ENCODE data around the gene BICDL2. TPM values are rescaled to one million over a fixed set of nuclear protein-coding genes. Genes with fewer than 3 reads are reported as not detected.

BICDL2 gene
- total and polyA plus RNA-seq, 2 of the 8 experiments (the other 6 are each of a cell fraction or from before 2014, with no cell fraction given) = 7.3 to 15.9 TPM

DNA sequence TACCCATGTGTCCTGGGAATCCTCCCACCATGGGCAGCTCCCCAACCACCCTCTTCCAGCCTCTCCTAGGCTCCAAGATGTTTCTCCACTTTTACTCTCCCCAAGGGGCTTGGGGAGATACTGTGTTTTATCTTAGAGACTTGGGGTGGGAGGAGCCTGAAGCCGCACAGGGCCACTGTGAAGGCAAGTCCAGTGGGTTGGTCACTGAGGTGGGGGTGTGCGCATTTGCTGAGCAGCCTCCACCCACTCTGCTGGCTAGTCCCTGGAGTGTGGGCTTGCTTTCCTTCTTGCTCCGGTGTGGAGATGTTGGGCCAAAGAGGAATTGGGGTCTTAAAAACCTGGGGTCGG is 28.1 kb downstream of the BICDL2 start:
- no peak overlapping the region for H3K14ac ChIP-seq (ENCODE audit: insufficient read length)
- TF ChIP-seq SIN3A (conservative IDR thresholded peaks at IDR 0.05 in 1 of 2, IDR thresholded peaks at IDR 0.05 in 1 of 2; ENCODE audit: low read depth in 1 of 2, low read length in 2 of 2) (no peak), CTBP2 (IDR thresholded peaks at IDR 0.05; ENCODE audit: borderline replicate concordance, insufficient read depth, insufficient read length, low read length) (peak; percentile 13), POLR2AphosphoS5 (IDR thresholded peaks at IDR 0.05; ENCODE audit: low read depth, low read length) (peak; percentile 9; the same call in 1 of the 2 replicates)
- WGBS, 2 experiments (ENCODE audit: extremely low coverage in 1 of 2, insufficient coverage in 1 of 2, insufficient read length in 1 of 2, insufficient replicate concordance in 2 of 2, low coverage in 1 of 2, low lambda C conversion rate in 2 of 2, missing lambda C conversion rate in 1 of 2) = 8% methylated on average over 4 of the region's 4 CpGs; no CpG with 5 or more reads in 1 of the 2 experiments
- no peak overlapping the region for H2AFZ ChIP-seq (ENCODE audit: low read length)
- H2BK120ac ChIP-seq (replicated peaks; ENCODE audit: low read depth, low read length) = peak overlapping the region; percentile 96
- FAIRE-seq = no peak
- H2BK20ac ChIP-seq (ENCODE audit: low read length) = peak overlapping the region; percentile 62; the same call in 1 of the 2 replicates
- peaks cover 0 to 6% of the 10 kb centered on the region in 2 experiments; a peak in 1 of 4 replicates for H3K79me2 ChIP-seq (ENCODE audit: control insufficient read depth in 1 of 2, insufficient read depth in 2 of 2, low read length in 2 of 2)
- no peaks in the 10 kb centered on the region; a peak in 1 of 7 replicates for H3K27me3 ChIP-seq (replicated peaks in 1 of 4; ENCODE audit: control insufficient read depth in 3 of 4, extremely low read depth in 1 of 4, insufficient read depth in 3 of 4, low read length in 3 of 4)
- H3K27ac ChIP-seq (ENCODE audit: low read depth, low read length) = peak overlapping the region; percentile 96
- H4K5ac ChIP-seq (ENCODE audit: insufficient read length, low read depth, low read length) = peak overlapping the region; percentile 94
- peak overlapping the region; percentile 94 for H2AK5ac ChIP-seq (ENCODE audit: low read depth, low read length)
- H4K8ac ChIP-seq (ENCODE audit: extremely low read depth, insufficient read depth, low read length) = peak overlapping the region; percentile 87; the same call in 1 of the 2 replicates
- H4K20me1 ChIP-seq (replicated peaks in 1 of 2; ENCODE audit: control insufficient read depth in 1 of 2, insufficient read depth in 2 of 2, low read length in 2 of 2) = peaks cover 2 to 8% of the 10 kb centered on the region in 2 experiments
- H3K56ac ChIP-seq (replicated peaks; ENCODE audit: insufficient read length, low read depth, low read length) = peak overlapping the region; percentile 88
- H2BK12ac ChIP-seq (ENCODE audit: low read depth, low read length) = peak overlapping the region; percentile 94
- peak overlapping the region; percentile 84 to 88 for H3K4me2 ChIP-seq (ENCODE audit: insufficient read depth in 1 of 2, low read depth in 2 of 2, low read length in 2 of 2)
- ChIA-PET POLR2A (ENCODE audit: partially characterized antibody) (interaction anchor here (1.3 to 35.7 kb wide), 15 partner anchors 8 to 90 kb away, joined by 3 to 1808 read pairs (median 13); partner anchors contain the start of genes BICDL2, CLDN6, CLDN9 and HCFC1R1), CTCF (ENCODE audit: partially characterized antibody) (interaction anchor here (0.8 to 17.3 kb wide), 3 partner anchors 20 to 121 kb away, joined by 3 to 639 read pairs (median 4); partner anchors contain the start of genes BICDL2, CLDN6, HCFC1R1 and THOC6)
- no peaks in the 10 kb centered on the region; the same call in 1 of the 2 replicates for H3K79me1 ChIP-seq (ENCODE audit: low read depth, low read length)
- no peaks in the 10 kb centered on the region for H3K9me3 ChIP-seq (ENCODE audit: insufficient read depth in 2 of 2, low read depth in 1 of 2, low read length in 1 of 2)
- H3K4me3 ChIP-seq (ENCODE audit: extremely low read depth in 1 of 4, insufficient read depth in 2 of 4, low read depth in 3 of 4, low read length in 4 of 4) = peak overlapping the region; percentile 0 to 52 (median 39); a peak in 6 of 8 replicates
- H3K4ac ChIP-seq (replicated peaks; ENCODE audit: insufficient read length, low read depth, low read length) = peak overlapping the region; percentile 79
- peaks cover 0 to 3% (median 0%) of the 10 kb centered on the region in 4 experiments; a peak in 1 of 8 replicates for H3K36me3 ChIP-seq (ENCODE audit: control insufficient read depth in 2 of 4, insufficient read depth in 4 of 4, low read length in 3 of 4)
- H3K4me1 ChIP-seq (replicated peaks in 1 of 4; ENCODE audit: control insufficient read depth in 3 of 4, insufficient read depth in 4 of 4, low read length in 3 of 4) = peaks cover 20 to 62% (median 53%) of the 10 kb centered on the region in 4 experiments
- peak overlapping the region in 2 of 4 experiments; percentile 15 to 54; a peak in 4 of 7 replicates for H3K9ac ChIP-seq (replicated peaks in 1 of 4; ENCODE audit: extremely low read depth in 1 of 4, low read depth in 3 of 4, low read length in 3 of 4)
- peak overlapping the region; percentile 100 for H3K18ac ChIP-seq (ENCODE audit: extremely low read depth, low read length)
- DNase-seq (ENCODE audit: low read depth in 1 of 2, low spot score in 2 of 2) = no peak
- H3K23me2 ChIP-seq (ENCODE audit: low read depth, low read length) = peaks cover 27% of the 10 kb centered on the region
- H4K91ac ChIP-seq (replicated peaks; ENCODE audit: insufficient read length, low read length) = peak overlapping the region; percentile 99
- no peak overlapping the region for H3K23ac ChIP-seq (ENCODE audit: insufficient read length)
- peak overlapping the region; percentile 97 for H2BK5ac ChIP-seq (ENCODE audit: low read depth, low read length)
- H2BK15ac ChIP-seq (ENCODE audit: low read length) = no peak overlapping the region

Measured in H1 (cell line).